ENCODE results near the gene CCDC107.

CCDC107 gene, protein sequence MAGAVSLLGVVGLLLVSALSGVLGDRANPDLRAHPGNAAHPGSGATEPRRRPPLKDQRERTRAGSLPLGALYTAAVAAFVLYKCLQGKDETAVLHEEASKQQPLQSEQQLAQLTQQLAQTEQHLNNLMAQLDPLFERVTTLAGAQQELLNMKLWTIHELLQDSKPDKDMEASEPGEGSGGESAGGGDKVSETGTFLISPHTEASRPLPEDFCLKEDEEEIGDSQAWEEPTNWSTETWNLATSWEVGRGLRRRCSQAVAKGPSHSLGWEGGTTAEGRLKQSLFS

DNA sequence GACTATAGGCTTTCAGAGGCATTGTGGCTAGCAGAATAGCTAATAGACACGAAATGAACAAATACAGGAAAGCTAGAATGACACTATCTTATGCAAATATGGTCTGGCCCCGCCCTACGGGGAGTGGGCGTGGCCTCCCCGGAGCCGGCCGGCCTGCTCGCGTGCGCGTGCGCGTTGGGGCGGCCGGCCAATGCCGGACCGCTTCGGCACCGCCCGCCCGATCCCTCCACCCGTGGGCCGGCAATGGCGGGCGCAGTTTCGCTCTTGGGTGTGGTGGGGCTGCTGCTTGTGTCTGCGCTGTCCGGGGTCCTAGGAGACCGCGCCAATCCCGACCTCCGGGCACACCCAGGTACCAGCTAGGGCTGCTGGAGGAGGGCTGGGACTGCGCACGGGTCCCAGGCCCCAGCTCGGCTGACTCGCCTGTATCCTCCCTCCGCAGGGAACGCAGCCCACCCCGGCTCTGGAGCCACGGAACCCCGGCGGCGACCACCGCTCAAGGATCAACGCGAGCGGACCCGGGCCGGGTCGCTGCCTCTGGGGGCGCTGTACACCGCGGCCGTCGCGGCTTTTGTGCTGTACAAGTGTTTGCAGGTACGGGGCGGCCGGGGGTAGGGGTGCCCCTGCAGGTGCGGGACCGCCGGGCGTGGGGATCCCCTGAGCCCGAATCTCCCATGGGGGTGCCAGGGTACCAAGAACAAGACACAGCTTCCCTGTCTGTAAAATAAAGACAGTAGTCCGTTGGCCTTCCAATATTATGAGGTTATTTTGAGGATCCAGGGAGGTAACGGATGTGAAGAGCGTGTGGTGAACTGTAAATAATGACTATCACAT is at the start of gene CCDC107:
CCDC107 (plus strand) TSS at position 156 of the 831 bp plus-strand sequence; CDS start at position 244, 88 bp downstream.
- TF ChIP-seq GATA3 (IDR thresholded peaks at IDR 0.05; ENCODE audit: low read depth, low read length): no peak
- TF ChIP-seq GATA2 (IDR thresholded peaks at IDR 0.05; ENCODE audit: low read depth, low read length): no peak

DNA sequence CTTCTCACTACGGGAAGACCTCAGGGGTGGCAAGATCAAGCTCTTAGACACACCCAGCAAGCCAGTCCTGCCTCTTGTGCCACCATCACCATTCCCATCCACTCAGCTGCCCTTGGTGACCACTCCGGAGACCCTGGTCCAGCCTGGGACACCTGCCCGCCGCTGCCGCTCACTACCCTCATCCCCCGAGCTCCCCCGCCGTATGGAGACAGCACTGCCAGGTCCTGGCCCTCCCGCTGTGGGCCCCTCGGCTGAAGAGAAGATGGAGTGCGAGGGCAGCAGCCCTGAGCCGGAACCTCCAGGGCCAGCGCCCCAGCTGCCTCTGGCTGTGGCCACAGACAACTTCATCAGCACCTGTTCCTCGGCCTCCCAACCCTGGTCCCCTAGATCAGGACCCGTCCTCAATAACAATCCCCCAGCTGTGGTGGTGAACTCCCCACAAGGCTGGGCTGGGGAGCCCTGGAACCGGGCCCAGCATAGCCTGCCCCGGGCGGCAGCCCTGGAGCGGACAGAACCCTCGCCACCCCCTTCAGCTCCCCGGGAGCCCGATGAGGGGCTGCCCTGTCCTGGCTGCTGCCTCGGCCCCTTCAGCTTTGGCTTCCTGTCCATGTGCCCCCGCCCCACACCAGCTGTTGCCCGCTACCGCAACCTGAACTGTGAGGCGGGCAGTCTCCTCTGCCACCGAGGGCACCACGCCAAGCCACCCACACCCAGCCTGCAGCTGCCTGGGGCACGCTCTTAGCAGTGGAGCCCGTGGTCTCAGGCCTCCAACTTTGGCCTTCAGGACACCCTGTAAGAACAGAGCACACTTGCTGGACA is 48.9 kb upstream of the CCDC107 start:
- TF ChIP-seq GATA3 (IDR thresholded peaks at IDR 0.05; ENCODE audit: low read depth, low read length) (no peak), GATA2 (IDR thresholded peaks at IDR 0.05; ENCODE audit: low read depth, low read length) (no peak)

DNA sequence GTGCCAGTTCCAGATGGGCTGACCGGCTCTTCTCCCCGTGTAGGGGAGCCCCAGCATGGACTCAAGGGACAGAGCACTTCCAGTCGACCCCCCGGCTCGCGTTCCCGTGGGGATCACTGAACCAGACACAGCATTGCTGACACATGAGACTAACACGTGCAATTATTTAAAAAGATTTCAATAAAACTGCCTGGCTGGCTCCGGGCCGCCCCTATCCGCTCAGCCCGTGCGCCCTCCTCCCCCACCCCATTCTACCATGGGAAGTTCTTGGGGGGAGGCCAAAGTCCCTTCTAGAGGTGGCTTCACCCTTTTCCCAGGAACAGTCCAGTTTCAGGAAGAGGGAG is 48.3 kb upstream of the CCDC107 start:
- TF ChIP-seq GATA3 (IDR thresholded peaks at IDR 0.05; ENCODE audit: low read depth, low read length) (no peak), GATA2 (IDR thresholded peaks at IDR 0.05; ENCODE audit: low read depth, low read length) (no peak)

DNA sequence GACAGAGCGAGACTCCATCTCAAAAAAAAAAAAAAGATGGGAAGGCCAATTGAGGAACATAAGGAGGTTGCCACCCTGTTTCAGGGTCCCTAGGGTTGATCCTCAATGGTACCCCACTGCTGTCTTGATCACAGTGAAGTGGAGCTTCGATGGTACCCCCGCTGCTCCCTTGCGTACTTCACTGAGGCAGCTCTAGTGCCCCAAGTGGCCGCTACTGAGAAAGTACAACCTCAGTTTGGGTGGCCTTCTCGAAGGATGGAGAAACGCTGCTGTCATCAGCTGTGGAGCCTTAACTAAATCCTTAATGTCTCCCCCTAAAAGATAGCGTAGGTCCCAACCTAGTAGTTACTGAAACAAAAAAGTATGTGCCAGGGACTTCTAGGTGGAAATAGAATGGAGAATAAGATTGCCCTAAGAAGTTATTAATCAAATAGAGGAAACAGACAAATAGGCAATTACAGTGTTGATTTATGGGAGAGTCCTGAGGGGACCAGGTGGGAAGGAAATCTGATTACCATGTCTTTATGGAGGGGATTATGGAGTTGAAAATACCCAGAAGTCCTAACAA is 46.8 kb upstream of the CCDC107 start:
- TF ChIP-seq GATA3 (IDR thresholded peaks at IDR 0.05; ENCODE audit: low read depth, low read length) (no peak), GATA2 (IDR thresholded peaks at IDR 0.05; ENCODE audit: low read depth, low read length) (no peak)

DNA sequence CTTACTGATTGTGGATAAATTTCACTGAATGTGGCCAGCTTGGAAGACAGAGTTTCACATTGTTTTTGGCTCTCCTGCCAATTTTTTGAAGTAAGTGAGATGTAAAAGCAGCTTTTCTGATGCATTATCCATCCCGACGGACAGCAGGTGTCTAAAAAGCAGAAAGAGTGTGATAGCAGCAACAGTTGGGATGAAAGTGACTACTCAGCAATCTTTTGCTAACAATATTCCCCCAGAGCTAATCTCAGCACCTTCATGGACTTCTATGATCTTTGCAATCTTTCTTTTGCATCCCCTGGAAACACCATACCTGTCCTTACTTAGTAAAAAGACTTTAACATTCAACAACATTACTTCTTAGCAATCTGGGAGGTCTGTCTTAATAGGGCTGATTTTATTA is 45.2 kb upstream of the CCDC107 start:
- TF ChIP-seq GATA2 (IDR thresholded peaks at IDR 0.05; ENCODE audit: low read depth, low read length) (no peak), GATA3 (IDR thresholded peaks at IDR 0.05; ENCODE audit: low read depth, low read length) (no peak)

DNA sequence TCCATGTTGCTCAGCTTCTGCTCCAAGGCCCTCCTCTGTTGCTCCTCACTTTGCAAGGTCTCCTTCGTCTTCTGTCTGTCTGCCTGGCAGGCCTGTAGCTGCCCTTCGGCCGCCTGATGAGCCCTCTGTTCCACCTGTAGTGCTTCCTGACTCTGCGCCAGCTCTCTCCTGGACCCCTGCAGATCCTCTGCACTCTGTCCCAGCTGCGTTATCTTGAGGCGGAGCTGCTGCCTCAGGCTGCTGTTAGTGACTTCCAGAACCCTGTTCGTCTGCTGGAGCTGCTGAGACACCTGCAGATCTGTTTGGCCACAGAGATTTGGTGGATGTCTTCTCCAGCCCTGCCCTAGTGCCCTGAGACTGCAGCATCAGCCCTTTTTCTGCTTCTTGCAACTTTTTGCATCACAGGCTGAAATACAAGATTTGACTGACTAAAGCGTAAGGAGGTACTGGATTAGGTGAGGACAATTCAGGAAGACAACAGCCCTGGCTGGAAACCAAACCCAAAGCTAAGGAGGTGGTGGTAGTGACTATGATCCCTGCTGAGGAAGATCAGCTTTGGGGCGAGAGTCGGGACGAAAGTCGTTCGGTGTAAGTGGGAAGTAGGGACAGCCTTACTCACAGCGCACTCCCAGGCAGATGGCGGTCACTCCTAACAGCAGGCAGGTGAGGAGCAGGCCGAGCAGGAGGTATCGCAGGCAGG is 42.0 kb upstream of the CCDC107 start:
- TF ChIP-seq GATA2 (IDR thresholded peaks at IDR 0.05; ENCODE audit: low read depth, low read length) (no peak), GATA3 (IDR thresholded peaks at IDR 0.05; ENCODE audit: low read depth, low read length) (no peak)

DNA sequence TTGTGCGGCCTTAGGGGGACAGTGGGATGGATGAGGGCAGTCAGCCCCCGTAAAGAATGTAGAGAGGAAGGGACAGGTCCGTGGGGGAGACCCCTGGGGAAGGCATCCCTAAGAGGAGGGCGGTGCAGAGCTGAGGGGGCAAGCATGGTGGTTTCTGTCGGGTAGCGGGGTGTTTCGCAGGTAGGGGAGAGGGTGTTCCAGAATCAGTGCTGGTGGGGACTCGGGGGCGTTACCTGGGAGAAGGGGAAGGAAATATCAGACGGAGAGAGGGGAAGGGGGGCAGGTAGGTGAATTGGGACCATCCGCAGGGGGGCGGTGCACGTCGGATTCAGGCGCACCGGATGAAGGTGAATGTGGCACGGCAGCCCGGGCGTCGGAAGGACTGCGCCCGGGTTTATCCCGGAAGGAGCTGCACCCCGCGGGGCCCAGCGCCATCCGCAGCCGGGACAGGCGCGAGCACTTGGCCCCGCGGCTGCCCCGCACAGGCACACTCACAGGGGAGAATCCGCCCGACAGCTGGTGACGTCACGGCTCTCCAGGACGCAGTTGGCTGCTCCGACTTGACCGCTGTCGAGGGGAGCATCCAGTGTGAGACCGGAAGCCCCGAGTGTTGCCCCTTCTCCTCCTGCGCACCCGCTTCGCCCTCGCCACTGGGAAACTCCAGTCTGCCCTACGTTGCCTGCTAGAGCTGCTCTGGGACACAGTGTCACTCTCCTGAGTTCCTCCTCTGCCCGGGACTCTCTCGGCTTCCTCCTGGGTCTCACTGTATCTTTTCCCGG is 41.2 kb upstream of the CCDC107 start:
- TF ChIP-seq GATA2 (IDR thresholded peaks at IDR 0.05; ENCODE audit: low read depth, low read length) (no peak), GATA3 (IDR thresholded peaks at IDR 0.05; ENCODE audit: low read depth, low read length) (no peak)

DNA sequence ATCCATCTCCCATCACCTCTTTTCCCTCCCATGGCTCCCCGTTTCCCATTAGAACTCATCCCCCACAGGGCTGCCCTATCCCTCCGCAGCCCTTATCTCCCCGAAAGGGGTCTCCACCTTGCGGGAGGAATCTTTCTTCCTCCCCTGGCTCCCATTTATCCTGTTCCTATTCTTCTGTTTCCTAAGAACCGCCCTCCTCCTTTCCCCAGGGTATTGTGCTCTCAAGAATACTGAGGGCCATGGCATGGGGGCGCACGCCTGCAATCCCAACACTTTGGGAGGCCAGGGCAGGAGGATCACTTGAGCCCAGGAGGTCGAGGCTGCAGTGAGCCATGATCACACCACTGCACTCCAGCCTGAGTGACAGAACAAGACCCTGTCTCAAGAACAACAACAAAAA is 40.5 kb upstream of the CCDC107 start:
- TF ChIP-seq GATA3 (IDR thresholded peaks at IDR 0.05; ENCODE audit: low read depth, low read length): no peak
- TF ChIP-seq GATA2 (IDR thresholded peaks at IDR 0.05; ENCODE audit: low read depth, low read length): no peak

DNA sequence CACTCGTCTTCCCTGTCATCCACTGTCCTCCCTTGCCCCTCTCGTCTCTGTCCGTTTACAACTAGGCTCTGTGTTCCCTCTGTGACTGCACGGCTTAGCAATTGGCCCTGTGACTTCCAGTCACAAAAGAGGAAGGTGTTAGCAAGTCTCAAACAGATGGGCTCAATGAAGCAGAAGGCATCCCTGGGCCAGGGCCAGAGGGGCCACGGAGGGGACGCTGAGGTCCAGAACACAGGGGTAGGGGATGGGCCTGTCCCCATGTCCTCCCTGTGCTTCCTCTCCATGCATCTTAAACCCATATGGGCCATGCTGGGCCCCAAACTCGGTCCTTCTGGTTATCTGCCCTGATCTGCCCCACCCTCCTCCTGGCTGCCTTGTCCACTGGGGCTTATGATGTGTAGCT is 39.8 kb upstream of the CCDC107 start, which contains the start of gene CD72:
CD72 (minus strand) TSS at position 89 of the 403 bp plus-strand sequence. CDS start 110 bp downstream, outside the sequence.
- TF ChIP-seq GATA2 (IDR thresholded peaks at IDR 0.05; ENCODE audit: low read depth, low read length): no peak
- no peak for TF ChIP-seq GATA3 (IDR thresholded peaks at IDR 0.05; ENCODE audit: low read depth, low read length)

DNA sequence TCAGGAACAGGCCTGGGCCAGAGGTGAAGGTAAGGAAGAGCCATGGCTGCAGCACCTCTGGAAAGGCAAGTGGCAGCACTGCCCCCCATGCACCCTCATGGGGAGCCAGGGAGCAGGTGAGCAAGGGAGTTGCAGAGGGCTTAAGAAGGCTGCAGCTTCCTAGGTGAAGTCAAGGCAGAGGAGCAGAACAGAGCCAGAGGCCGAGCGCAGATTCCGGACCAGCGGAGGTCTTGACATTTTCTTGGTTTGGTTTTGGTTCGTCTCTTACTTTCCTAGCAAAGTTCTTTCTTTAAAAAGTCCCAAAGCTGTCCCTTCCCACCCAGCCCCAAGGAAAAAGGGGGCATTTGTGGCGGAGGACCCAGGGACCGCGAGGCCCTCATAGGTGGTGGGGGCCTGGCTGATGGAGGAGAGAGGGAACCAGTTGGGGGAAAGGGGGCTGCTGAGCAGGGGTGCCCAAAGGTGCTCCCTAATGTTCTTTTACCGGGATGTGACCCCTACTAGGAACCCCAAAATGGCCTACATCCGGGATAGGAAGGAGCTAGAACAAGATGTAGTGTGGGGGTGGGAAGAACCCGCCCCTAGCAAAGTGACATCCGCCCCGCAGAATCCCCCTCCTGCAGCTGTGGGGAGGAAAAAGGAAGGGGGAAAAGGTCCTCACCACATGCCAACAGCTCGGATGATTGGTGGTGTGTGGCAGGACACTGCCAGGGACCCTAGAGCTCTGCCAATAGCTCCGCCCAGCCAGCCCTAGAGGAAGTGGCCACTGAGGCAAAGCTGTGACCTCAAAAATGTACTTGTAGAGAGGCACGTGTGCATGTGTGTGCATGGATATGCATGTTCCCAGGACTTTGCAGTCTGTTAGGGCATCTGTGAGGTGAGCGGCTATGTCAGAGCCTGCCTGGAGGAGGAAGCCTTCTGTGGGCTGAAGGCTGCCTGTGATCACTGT is 39.0 kb upstream of the CCDC107 start:
- TF ChIP-seq GATA2 (IDR thresholded peaks at IDR 0.05; ENCODE audit: low read depth, low read length) (no peak), GATA3 (IDR thresholded peaks at IDR 0.05; ENCODE audit: low read depth, low read length) (no peak)

DNA sequence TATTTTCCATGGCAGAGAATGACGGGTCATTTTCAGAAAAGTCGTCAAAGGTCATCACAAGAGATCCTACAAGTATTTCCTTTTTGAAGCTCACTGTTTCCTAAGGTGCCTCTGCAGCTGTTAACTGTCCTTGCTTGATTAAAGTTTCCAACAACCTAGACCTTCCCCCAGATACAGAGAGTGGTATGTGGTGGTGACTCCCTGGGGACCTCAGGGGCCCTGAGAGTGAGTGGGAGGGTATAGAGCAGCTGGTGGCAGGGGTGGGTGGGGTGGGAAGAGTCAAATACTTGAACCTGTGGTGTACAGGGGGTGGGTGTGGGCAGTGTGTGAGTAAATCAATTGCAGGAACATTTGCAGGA is 38.3 kb upstream of the CCDC107 start:
- TF ChIP-seq GATA2 (IDR thresholded peaks at IDR 0.05; ENCODE audit: low read depth, low read length): no peak
- TF ChIP-seq GATA3 (IDR thresholded peaks at IDR 0.05; ENCODE audit: low read depth, low read length): no peak

DNA sequence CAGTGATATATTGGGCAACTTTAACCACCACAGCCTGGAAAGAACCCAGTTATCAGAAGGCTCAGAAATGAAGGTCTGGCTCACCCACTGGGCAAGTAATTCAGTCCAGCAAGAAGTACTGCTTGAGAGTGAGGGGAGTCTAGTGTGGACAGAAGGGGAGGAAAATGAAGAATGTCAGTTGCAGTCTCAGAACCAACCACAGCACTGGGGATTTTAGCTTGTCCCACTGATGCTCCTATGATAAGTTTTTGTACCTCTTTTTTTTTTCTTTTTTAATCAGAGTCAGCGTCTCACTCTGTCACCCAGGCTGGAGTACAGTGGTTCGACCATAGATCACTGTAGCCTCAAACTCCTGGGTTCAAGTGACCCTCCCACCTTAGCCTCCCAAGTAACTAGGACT is 30.5 kb upstream of the CCDC107 start:
- no peak for TF ChIP-seq GATA3 (IDR thresholded peaks at IDR 0.05; ENCODE audit: low read depth, low read length)
- TF ChIP-seq GATA2 (IDR thresholded peaks at IDR 0.05; ENCODE audit: low read depth, low read length): no peak
